Upper lobe of right lung (tissue), 1 donor: ENCODE data around the gene ZNF841. TPM values are rescaled to one million over a fixed set of nuclear protein-coding genes. Genes with fewer than 3 reads are reported as not detected.
"Not testable (repeated sequence)": the region's sequence is repeated elsewhere in the genome, so short reads cannot be mapped to it uniquely, and the experiment has no call there.

Source experiments
- ATAC-seq: fragments of 200-7000 bp; cut with Tn5 transposase; one replicate; pipeline ENCODE4 v1.9.1; 2020; ENCODE audit warnings: mild to moderate bottlenecking, moderate library complexity
- DNase-seq: peaks from one replicate; pipeline ENCODE4 v3.0.0-alpha.2; 2020
- H3K27ac ChIP-seq: fragments of 200-600 bp; one replicate; pipeline ENCODE4 v1.8.0; 2022
- H3K27me3 ChIP-seq: fragments of 200-600 bp; one replicate; pipeline ENCODE4 v1.8.0; 2022; ENCODE audit warnings: mild to moderate bottlenecking
- H3K36me3 ChIP-seq: fragments of 200-600 bp; one replicate; pipeline ENCODE4 v1.8.0; 2022
- H3K4me1 ChIP-seq: fragments of 200-600 bp; one replicate; pipeline ENCODE4 v1.8.0; 2022
- H3K4me3 ChIP-seq: fragments of 200-600 bp; one replicate; pipeline ENCODE4 v1.8.0; 2022; ENCODE audit warnings: mild to moderate bottlenecking
- H3K9me3 ChIP-seq: fragments of 200-600 bp; one replicate; pipeline ENCODE4 v1.8.0; 2022
- intact Hi-C: fragments of 100-400 bp; cut with DNase I; formaldehyde crosslinking; loops from one replicate; pipeline ENCODE4 v1.11.0; 2022
- total RNA-seq: library from RNA; stranded (reverse); fragmentation: NEBNext Ultra II Directional; extraction: Animal tissue kit (Norgen Biotek cat#: 25700); gene quantifications from one replicate; pipeline ENCODE4 v1.2.1, GENCODE V29; 2021
- TF ChIP-seq, protein P1 (sequence below): fragments of 200-600 bp; IDR thresholded peaks from one replicate; pipeline ENCODE4 v1.8.0; 2022; ENCODE audit warnings: antibody characterized with exemption
- donor health status: DM: no; HTN: yes; CAD: no; lungs with severe emphysema.

ZNF841 gene
- total RNA-seq, 1 donor from 2014 or later, result 27.0 TPM

DNA sequence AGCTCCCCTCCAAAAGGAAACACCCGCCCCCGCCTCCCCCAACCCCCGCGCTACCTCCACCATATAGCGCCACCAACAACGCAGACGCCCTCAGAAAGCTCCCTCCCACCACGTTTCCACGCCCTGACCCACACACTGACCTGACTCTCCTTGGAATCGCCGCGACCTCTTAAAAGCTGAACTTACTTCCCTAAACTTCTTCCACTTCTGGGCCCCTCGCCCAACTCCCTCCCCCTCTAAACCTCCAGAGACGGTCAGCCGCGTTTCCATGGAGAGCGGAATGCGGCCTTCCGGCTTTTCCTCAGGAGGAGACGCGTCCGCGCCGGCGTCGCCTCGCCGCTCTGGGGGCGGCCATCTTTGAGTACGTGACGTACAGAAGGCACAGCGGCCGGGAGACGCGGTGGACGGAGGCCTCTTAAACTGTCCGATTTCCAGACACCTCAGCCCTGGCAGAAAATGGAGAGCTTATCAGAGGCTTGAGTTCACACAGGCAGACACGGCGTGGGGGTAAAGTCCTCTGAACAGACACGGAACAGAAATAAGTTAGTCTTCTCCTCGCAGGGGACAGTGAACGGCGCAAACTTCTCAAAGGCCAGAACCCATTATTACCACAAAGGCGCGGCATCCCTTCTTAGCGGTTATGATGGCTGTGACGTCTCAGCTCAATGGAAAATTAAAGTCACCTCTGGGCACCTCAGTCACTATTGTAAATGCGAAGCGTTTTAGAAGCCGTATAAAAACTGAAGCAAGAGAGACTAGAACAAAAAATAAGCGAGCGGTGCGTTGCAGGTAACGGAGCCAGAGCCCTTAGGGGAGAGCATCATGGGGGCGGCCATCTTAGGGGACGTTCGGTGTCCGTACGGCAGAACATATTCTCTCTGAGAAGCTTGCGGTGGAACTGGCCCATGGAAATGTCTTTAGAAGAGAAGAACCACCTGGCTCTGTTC is 46.7 kb downstream of the ZNF841 start, which contains the start of gene ZNF432:
Gene ZNF432, minus strand, starts transcription at position 284 of the 947 bp plus-strand sequence. CDS start 1,970 bp downstream, outside the sequence.
- intact Hi-C loops, result no loop called here
- ATAC-seq (peak; percentile 99), DNase-seq (peak; percentile 97)
- H3K4me1 ChIP-seq, result peaks cover 6% of the 10 kb centered on the region
- peaks cover 11% of the 10 kb centered on the region for H3K9me3 ChIP-seq
- H3K4me3 ChIP-seq, result peak within 1 kb of the TSS; percentile 65
- TF ChIP-seq, protein P1, sequence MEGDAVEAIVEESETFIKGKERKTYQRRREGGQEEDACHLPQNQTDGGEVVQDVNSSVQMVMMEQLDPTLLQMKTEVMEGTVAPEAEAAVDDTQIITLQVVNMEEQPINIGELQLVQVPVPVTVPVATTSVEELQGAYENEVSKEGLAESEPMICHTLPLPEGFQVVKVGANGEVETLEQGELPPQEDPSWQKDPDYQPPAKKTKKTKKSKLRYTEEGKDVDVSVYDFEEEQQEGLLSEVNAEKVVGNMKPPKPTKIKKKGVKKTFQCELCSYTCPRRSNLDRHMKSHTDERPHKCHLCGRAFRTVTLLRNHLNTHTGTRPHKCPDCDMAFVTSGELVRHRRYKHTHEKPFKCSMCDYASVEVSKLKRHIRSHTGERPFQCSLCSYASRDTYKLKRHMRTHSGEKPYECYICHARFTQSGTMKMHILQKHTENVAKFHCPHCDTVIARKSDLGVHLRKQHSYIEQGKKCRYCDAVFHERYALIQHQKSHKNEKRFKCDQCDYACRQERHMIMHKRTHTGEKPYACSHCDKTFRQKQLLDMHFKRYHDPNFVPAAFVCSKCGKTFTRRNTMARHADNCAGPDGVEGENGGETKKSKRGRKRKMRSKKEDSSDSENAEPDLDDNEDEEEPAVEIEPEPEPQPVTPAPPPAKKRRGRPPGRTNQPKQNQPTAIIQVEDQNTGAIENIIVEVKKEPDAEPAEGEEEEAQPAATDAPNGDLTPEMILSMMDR, result no peak
- no peaks in the 10 kb centered on the region for H3K27me3 ChIP-seq
- peak within 1 kb of the TSS; percentile 97 for H3K27ac ChIP-seq
- peaks cover 12% of the 10 kb centered on the region for H3K36me3 ChIP-seq

DNA sequence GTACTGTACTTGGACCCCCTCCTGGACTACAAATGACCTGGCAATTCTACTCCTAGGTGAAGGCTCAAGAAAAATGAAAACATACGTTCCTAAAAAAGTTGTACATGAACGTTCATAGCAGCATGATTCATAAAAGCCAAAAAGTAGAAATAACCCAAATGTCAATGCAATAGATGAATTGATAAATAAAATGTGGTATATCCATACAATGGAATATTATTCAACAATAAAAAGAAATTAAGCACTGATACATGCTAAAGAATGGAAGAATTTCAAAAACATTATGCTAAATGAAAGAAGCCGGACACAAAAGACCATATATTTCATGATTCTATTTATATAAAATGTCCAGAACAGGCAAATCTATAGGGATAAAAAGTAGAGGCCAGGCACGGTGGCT is 56.4 kb downstream of the ZNF841 start:
- Histone ChIP-seq H3K9me3 (peaks cover 63% of the 10 kb centered on the region), H3K4me1 (no peaks in the 10 kb centered on the region), H3K4me3 (no peak overlapping the region), H3K27me3 (no peaks in the 10 kb centered on the region), H3K27ac (no peak overlapping the region), H3K36me3 (peaks cover 81% of the 10 kb centered on the region)
- DNase-seq (no peak), ATAC-seq (no peak)
- TF ChIP-seq, protein P1, result no peak
- intact Hi-C loops, result no loop called here

DNA sequence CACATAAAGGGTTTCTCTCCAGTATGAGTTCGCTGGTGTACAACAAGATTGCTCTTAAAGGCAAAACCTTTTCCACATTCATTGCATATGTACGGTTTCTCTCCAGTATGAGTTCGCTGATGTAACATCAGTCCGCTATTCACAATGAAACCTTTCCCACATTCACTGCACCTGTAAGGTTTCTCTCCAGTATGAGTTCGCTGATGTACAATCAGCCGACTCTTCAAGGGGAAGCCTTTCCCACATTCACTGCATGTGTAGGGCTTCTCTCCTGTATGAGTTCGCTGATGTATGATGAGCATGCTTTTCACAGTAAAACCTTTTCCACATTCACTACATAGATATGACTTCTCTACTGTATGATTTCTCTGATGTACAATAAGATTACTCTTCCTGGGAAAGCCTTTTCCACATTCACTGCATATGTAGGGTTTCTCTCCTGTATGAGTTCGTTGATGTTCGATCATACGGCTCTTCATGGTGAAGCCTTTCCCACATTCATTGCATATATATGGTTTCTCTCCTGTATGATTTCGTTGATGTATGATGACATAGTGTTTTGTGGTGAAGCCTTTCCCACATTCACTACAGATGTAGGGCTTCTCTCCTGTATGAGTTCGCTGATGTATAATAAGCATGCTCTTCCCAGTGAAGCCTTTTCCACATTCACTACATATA is 61.4 kb downstream of the ZNF841 start:
- Histone ChIP-seq H3K4me1 (no peaks in the 10 kb centered on the region), H3K27me3 (no peaks in the 10 kb centered on the region), H3K9me3 (peaks cover 82% of the 10 kb centered on the region), H3K36me3 (peaks cover 51% of the 10 kb centered on the region), H3K27ac (no peak overlapping the region), H3K4me3 (no peak overlapping the region)
- DNase-seq (no peak), ATAC-seq (no peak)
- TF ChIP-seq, protein P1, result no peak
- intact Hi-C loops, result no loop called here

DNA sequence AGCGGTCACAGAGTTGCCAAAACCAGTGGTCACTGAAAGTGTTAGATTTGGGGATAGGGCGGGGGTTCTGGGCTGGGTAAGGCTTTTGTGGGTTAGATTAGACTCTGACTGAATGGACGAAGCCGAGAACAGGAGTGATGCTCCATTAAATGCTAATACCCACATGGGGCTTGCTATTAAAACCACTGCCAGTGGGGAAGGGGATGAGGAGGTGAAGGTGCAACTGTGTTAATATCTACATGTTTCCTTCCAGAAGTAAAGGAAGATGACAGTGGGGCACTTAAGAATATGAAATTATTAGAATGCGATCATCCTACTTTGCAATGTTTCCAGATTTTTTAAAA is 66.8 kb downstream of the ZNF841 start:
- peaks cover 15% of the 10 kb centered on the region for H3K36me3 ChIP-seq
- DNase-seq, result no peak
- peaks cover 35% of the 10 kb centered on the region for H3K9me3 ChIP-seq
- peak overlapping the region; percentile 96 for H3K27ac ChIP-seq
- TF ChIP-seq, protein P1, result no peak
- peaks cover 4% of the 10 kb centered on the region for H3K4me1 ChIP-seq
- H3K4me3 ChIP-seq, result peak overlapping the region; percentile 69
- H3K27me3 ChIP-seq, result no peaks in the 10 kb centered on the region
- ATAC-seq, result peak; percentile 8
- intact Hi-C loops, result no loop called here

DNA sequence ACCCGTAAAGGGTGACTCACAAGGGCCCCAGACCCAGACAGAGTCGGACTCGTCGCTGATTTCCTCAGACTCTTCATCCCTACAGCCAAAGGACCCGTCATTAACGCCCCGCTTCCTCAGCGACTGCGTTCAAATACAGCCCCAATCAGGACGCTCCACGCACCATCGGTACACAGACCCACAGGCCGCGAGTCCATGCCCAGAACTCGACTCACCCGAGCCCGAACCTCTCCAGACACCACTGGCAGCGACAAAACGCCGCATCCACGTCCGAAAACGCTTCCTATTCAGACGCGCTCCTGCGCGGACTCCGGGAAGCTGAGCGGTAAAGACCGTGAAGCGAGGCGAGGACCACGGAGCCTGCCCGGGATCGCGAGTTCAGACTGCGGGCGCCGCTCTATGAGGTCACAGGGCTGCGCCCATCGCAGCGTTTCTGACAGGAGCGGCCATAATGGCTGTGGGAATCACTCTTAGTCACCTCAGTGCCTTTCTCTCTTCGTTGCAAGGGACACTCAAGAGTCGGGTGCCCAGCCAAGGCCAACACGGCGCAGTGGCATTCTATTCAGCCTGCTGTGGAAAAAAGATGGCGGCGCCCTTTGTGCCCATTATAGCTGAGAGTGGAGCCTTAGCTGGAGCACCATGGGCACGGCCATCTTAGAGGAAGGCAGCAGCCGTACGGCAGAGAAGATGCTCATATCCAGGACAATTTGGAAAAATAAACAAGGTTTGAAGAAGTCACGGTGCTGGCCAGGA is 67.4 kb downstream of the ZNF841 start, which contains the start of gene ZNF614:
Gene ZNF614, minus strand, starts transcription at position 353 of the 753 bp plus-strand sequence. CDS start 2,634 bp downstream, outside the sequence.
- Histone ChIP-seq H3K4me3 (peak within 1 kb of the TSS; percentile 69), H3K36me3 (peaks cover 21% of the 10 kb centered on the region), H3K27ac (peak within 1 kb of the TSS; percentile 96), H3K27me3 (no peaks in the 10 kb centered on the region), H3K9me3 (peaks cover 35% of the 10 kb centered on the region), H3K4me1 (peaks cover 4% of the 10 kb centered on the region)
- peak; percentile 94 for DNase-seq
- peak; percentile 99 for ATAC-seq
- TF ChIP-seq, protein P1, result no peak
- intact Hi-C loops, result no loop called here

DNA sequence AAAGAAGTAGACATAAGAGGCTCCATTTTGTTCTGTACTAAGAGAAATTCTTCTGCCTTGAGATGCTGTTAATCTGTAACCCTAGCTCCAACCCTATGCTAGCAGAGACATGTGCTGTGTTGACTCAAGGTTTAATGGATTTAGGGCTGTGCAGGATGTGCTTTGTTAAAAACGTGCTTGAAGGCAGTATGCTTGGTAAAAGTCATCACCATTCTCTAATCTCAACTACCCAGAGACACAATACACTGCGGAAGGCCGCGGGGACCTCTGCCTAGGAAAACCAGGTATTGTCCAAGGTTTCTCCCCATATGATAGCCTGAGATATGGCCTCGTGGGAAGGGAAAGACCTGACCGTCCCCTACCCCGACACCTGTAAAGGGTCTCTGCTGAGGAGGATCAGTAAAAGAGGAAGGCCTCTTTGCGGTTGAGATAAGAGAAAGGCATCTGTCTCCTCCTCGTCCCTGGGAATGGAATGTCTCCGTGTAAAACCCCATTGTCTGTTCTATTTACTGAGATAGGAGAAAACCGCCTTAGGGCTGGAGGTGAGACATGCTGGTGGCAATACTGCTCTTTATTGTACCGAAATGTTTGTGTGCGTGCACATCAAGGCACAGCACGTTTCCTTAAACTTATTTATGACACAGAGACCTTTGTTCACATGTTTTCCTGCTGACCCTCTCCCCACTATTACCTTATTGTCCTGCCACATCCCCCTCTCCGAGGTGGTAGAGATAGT is 69.1 kb downstream of the ZNF841 start:
- DNase-seq, H3K4me3 ChIP-seq, H3K27ac ChIP-seq, ATAC-seq, H3K27me3 ChIP-seq, intact Hi-C loops, H3K4me1 ChIP-seq: not testable (repeated sequence)
- peaks cover 22% of the 10 kb centered on the region for H3K36me3 ChIP-seq
- peaks cover 23% of the 10 kb centered on the region for H3K9me3 ChIP-seq

DNA sequence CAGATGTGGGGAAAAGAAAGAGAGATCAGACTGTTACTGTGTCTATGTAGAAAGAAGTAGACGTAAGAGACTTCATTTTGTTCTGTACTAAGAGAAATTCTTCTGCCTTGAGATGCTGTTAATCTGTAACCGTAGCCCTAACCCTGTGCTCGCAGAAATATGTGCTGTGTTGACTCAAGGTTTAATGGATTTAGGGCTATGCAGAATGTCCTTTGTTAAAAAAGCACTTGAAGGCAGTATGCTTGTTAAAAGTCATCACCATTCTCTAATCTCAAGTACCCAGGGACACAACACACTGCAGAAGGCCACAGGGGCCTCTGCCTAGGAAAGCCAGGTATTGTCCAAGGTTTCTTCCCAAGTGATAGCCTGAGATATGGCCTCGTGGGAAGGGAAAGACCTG is 71.1 kb downstream of the ZNF841 start:
- H3K27ac ChIP-seq, H3K27me3 ChIP-seq, intact Hi-C loops, H3K4me1 ChIP-seq, ATAC-seq, DNase-seq, H3K4me3 ChIP-seq: not testable (repeated sequence)
- Histone ChIP-seq H3K9me3 (peaks cover 28% of the 10 kb centered on the region), H3K36me3 (peaks cover 22% of the 10 kb centered on the region)
